ENCODE data around the gene FBXO3.
A peak's percentile ranks its signal among the peaks of the same experiment; 100 is the strongest.

Gene FBXO3

DNA sequence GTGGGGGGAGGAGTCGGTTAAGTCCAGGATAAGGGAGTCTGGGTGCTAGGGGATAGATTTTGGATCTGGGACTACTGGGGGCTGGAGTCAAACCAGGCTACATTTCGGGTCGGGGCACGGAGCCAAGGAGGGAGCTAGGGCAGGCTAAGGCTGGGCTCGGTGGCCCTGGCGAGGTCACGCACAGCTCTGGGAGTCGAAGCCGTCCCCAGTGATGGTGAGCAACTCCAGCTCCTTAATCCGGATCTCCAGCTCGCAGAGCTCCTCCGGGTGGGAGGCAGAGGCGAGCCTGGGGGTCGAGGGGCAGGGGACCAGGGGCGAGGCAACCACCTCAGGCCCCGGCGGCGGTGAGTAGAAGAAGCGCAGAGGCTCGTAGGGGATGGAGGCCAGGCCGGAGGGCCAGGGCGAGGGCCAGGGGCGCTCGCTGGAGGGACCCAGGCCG lies 74.2 kb downstream of the FBXO3 start:
- no peak for DNase-seq

DNA sequence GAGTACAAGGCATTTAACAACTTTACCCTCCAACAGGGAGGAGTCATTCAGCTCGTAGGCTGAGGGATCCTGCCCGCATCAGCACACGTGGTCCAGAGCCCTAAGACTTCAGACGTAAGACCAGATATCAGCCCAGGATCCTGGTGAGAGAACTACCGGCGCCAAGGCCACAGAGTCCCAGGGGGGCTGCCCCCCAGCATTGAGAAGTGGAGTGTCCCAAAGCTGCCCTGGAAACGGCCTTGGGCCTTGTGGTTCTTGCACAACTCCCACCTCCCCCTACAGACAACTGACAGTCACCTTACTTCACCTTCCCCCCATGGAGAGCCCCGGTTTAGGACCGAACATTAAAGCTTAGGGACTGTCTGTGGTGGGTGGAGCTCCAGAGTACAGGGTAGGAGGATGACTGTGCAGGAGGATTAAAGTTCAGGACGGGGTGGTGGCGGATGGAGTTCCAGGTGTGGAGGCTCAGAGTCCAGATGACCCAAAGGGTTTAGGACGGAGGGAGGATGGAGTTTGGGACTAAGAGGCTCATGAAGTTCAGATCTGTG lies 74.7 kb downstream of the FBXO3 start:
- DNase-seq = no peak

DNA sequence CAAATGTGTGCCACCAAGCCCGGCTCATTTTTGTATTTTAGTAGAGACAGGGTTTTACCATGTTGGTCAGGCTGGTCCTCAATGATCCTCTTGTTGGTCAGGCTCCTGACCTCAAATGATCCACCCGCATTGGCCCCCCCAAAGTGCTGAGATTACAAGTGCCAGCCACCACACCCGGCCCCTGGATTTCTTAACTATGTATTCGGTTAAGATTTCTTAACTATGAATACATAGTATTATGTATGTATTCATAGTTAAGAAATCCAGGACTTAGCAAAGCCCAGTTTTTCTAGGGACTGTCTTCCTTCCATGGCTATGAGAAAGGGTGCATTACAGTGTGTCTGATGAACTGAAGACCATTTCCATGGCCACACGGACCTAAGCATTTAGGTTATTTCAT lies 75.4 kb downstream of the FBXO3 start:
- DNase-seq = no peak

DNA sequence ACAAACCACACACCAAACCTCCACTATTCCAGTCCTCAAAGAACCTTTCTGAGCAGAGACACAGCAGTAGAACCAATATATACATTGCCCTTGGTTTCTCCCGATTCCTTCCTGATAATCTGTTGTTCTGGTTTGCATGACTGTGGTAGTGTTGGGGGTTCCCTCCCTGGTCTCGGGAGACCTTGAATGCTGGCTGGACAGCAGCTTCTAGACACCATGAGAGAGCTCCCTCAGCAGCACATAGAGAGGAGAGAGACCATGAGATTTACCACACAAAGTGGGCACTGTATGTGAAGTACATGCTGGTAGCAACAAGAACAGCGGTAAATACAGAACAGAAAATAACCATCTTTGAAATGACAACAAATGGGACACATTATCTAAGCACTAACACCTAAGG lies 76.3 kb downstream of the FBXO3 start:
- DNase-seq = no peak

DNA sequence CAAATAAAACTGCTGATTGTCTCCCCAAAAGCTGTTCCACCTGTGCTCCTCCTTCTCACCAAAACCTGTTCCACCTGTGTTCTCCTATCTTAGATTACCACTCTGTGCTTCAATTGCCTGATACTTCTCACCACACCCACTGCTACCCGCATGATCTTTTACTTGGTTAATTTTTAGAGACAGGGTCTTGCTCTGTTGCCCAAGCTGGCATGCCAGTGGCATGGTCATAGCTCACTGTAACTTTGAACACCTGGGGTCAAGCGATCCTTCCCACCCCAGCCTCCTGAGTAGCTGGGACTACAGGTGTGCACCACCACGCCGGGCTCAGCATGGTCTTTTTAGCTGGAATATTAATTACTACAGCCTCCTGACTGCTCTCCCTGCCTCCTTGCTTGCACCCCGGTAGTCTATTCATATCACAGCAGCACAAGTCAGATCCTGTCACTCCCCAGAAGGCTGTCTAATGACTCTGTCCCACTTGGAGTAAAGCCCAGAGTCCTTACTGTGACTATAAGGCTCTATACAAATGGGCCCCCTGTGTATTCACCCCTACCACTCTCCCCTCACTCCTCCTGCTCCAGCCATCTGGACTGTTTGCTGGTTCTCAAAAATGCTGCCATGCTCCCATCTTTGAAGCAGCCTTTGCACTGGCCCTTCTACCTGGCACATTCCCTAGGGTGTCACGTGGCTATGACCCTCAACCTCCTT lies 77.2 kb downstream of the FBXO3 start:
- no peak for DNase-seq

DNA sequence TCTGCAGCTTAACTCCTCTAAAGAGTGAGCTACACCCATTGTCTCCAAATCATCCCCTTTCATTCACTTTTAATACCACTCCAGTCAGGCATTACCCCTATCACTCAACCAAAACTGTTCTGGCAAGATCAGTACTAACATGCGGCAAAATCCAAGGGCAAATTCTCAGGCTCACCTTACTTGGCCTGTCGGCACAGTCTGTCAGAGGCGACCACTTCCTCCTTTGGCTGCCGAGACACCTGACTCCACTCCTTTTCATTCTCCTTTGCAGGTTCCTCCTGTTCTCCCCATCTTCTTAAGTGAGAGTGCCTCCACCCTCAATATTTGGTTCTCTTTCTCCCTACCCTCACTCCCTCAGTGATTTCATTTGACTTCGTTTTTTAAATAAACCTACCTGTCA lies 77.9 kb downstream of the FBXO3 start:
- peak; percentile 26 for DNase-seq

DNA sequence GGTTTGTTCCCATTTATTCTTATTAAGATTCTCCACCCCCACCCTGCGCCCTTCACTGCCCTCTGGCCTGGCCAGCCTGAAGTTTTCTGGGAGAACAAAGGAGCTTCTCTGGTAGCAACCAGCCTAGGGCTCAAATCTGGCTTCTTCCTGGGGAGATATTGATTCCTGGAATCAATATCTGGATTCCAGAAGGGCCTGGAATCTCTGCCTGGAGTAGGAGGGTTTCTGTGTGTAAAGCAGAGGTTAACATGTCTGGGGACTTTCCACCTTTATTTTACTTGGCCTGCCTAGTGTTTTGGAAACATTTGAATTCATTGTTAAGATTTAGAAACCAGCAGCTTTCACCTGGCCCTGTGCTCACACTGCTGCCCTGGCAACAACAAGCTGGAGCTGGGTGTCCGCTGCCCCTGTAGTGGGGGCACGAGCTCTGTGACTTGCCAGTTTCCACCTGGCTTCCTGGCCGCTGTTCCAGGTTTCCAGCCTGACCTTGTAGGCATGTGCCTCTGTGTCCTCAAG lies 79.2 kb downstream of the FBXO3 start:
- no peak for DNase-seq

DNA sequence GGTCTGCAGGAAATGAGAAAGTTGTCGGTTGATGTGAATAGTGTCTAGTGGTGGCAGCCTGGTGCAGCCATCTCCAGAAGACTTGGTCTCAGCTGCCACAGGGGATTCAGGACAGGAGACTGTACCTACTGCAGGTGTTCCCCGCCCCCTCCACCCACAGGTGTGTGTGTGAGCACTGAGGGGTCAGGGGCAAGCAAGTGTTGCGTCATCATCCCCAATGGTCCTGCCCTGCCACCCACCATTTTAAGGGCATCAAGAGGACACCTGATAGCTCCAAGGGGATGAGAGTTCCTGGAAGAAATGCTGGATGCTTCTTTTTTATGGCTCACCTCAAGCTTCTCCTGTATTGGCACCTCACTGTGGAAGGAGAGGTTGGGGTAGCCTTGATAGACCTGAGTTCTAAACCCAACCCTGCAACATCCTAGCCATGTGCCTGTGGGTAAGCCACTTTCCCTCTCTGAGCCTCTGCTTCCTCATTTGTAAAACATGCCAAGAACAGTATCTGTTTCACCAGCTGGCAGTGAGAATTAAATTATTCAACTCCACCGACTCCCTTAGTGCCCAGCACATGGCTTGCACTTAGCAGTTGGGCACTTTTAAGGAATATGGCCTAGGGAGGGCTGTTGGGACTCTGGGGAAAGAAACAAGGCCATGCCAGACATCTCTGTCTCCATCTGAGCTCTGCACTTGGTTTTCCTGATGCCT lies 79.8 kb downstream of the FBXO3 start:
- DNase-seq = no peak

DNA sequence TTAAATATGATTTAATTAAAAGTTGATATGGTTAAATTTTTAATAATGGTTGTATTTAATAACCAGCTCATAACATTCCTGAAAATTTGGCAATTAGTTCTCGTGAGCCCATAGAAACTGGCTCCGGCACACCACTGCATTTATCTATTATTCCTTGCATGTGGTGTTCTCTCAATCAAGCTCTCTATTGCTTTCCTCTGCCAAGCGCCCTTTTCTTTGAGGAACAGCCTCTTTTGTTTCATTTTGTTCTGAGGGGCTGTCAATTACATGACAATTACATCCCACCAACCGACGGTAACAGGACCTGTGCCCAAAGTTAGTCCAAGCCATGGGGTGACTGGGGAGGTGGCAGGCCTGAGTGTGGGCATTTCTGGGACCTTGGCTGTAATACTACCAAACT lies 81.8 kb downstream of the FBXO3 start:
- no peak for DNase-seq

DNA sequence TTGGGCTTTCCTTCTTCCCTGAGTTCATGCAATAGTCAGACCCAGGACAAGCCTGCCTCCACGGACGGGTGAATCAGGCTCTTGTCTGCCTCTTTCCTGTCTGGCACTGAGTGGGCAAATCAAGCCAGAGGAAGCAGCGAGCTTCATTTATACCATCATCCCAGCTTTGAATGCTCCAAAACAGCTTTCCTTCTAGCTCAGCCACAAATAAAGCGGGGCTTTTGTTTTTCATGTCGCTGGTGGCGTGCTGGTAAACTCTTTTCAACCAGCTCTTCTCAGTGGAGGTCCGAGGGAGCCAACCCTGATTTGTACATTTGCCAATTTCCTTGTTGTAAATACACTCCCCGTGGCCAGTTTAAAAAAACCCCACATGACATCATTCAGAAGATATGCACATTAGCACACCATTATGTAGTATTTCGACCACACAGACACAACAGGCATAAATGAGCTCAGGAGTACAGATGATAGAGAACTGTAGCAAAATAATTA lies 82.3 kb downstream of the FBXO3 start:
- DNase-seq = peak; percentile 44

DNA sequence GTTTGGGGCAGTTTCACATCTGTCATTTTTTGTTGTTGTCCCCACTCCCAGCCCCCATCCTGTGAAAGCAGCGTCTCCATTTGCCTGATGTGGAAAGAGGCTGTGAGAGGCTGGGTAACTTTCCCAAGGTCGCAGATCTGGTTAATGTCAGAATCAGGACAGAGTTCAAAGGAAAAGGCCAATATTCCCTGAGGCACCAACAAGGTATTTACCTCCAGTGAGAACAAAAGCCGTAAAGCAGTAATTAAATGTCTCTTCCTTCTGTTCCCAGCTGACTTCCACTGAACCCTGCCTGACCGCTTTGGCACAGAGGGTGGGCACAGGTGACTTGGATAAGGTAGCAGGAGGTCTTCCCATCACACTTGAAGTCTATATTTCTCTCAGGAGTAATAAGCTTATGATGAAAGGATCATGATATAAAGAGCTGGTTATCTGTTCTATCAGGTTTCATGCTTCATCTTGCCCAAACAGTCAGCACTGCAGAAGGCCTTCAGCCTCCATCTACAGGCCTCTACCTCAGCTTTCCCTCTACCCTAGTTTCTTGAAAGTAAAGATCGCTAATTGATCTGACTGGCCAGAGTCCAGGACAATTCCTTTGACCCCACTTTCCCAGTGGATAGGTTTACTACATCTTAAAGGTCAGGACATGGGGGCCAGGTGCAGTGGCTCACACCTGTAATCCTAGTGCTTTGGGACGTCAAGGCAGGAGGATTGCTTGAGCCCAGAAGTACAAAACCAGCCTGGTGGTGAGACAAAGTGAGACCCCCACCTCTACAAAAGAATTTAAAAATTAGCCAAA lies 83.1 kb downstream of the FBXO3 start:
- DNase-seq = no peak
